ENCODE results near the gene TCF4. TPM values are rescaled to one million over a fixed set of nuclear protein-coding genes. Genes with fewer than 3 reads are reported as not detected.

Gene TCF4
- total RNA-seq, 1 donor from 2014 or later, result 616 TPM

- no peak for FAIRE-seq
- DNase-seq (ENCODE audit: low spot score in 2 of 2), result no peak
Observed at GRCh38 chr18:55286257-55286825, 301.7 kb downstream of the TCF4 start.

- DNase-seq (ENCODE audit: low spot score in 2 of 2) (no peak), FAIRE-seq (no peak)
Observed at GRCh38 chr18:55284614-55285013, 303.4 kb downstream of the TCF4 start.

GRCh38 chr18:55283309-55283708 lies 304.7 kb downstream of the TCF4 start:
- DNase-seq (ENCODE audit: low spot score in 2 of 2) (no peak), FAIRE-seq (no peak)

GRCh38 chr18:55280503-55280902 lies 307.5 kb downstream of the TCF4 start:
- FAIRE-seq (no peak), DNase-seq (ENCODE audit: low spot score in 2 of 2) (no peak)

GRCh38 chr18:55275039-55275901 lies 312.7 kb downstream of the TCF4 start:
- no peak for DNase-seq (ENCODE audit: low spot score in 2 of 2)
- no peak for FAIRE-seq

- DNase-seq (ENCODE audit: low spot score in 2 of 2) (no peak), FAIRE-seq (no peak)
Observed at GRCh38 chr18:55272510-55273243, 315.3 kb downstream of the TCF4 start.

GRCh38 chr18:55269622-55270021 lies 318.4 kb downstream of the TCF4 start:
- DNase-seq (ENCODE audit: low spot score in 2 of 2) (no peak), FAIRE-seq (no peak)

GRCh38 chr18:55268628-55269275 lies 319.2 kb downstream of the TCF4 start:
- DNase-seq (ENCODE audit: low spot score in 2 of 2), result no peak
- no peak for FAIRE-seq

- FAIRE-seq, result no peak
- DNase-seq (ENCODE audit: low spot score in 2 of 2), result no peak
Observed at GRCh38 chr18:55268151-55268601, 319.8 kb downstream of the TCF4 start.

GRCh38 chr18:55266981-55267380 lies 321.0 kb downstream of the TCF4 start:
- no peak for DNase-seq (ENCODE audit: low spot score in 2 of 2)
- no peak for FAIRE-seq

- DNase-seq (ENCODE audit: low spot score in 2 of 2) (no peak), FAIRE-seq (no peak)
Observed at GRCh38 chr18:55265984-55266383, 322.0 kb downstream of the TCF4 start.

GRCh38 chr18:55265130-55265675 lies 322.8 kb downstream of the TCF4 start:
- FAIRE-seq (no peak), DNase-seq (ENCODE audit: low spot score in 2 of 2) (no peak)

- DNase-seq (ENCODE audit: low spot score in 2 of 2) (no peak), FAIRE-seq (no peak)
Observed at GRCh38 chr18:55264108-55264507, 323.9 kb downstream of the TCF4 start.

- no peak for FAIRE-seq
- DNase-seq (ENCODE audit: low spot score in 2 of 2), result no peak
Observed at GRCh38 chr18:55262021-55262560, 325.9 kb downstream of the TCF4 start.

- FAIRE-seq (no peak), DNase-seq (ENCODE audit: low spot score in 2 of 2) (no peak)
Observed at GRCh38 chr18:55261253-55261652, 326.7 kb downstream of the TCF4 start.

- no peak for DNase-seq (ENCODE audit: low spot score in 2 of 2)
- no peak for FAIRE-seq
Observed at GRCh38 chr18:55258088-55258487, 329.9 kb downstream of the TCF4 start.

- DNase-seq (ENCODE audit: low spot score in 2 of 2) (no peak), FAIRE-seq (no peak)
Observed at GRCh38 chr18:55256929-55257289, 331.1 kb downstream of the TCF4 start.

GRCh38 chr18:55256226-55256928 lies 331.6 kb downstream of the TCF4 start:
- FAIRE-seq (no peak), DNase-seq (ENCODE audit: low spot score in 2 of 2) (no peak)

- FAIRE-seq (no peak), DNase-seq (ENCODE audit: low spot score in 2 of 2) (no peak)
Observed at GRCh38 chr18:55253814-55254213, 334.2 kb downstream of the TCF4 start.

- no peak for DNase-seq (ENCODE audit: low spot score in 2 of 2)
- FAIRE-seq, result no peak
Observed at GRCh38 chr18:55252901-55253300, 335.1 kb downstream of the TCF4 start.
